ENCODE measurements around the gene WDR88. TPM values are rescaled to one million over a fixed set of nuclear protein-coding genes. Genes with fewer than 3 reads are reported as not detected.

WDR88 gene
- total RNA-seq, 1 donor from 2014 or later, result not detected

DNA sequence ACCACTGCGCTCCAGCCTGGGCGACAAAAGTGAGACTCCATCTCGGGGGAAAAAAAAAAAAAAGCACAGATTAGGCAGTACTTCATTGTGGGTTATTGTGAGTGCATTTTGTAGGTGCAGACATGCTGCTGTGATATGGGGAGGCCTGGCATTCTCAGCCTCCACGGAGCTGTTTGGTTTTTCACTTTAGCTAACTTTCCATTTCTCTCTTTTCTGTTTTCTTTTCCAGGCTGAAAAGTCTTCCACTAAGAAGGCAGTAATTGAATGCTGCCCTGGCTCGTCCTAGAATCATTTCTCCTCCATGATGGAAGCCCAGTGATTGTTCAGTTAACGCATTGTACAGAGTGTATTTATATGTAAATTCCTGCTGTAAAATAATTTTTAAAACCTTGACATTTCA is 2.0 kb upstream of the WDR88 start:
- no peak overlapping the region for H3K27ac Mint-ChIP-seq (ENCODE audit: unreplicated experiment)
- no peaks in the 10 kb centered on the region for H3K27me3 Mint-ChIP-seq (ENCODE audit: low read depth, unreplicated experiment)
- no peaks in the 10 kb centered on the region for H3K4me1 Mint-ChIP-seq (ENCODE audit: low read depth, unreplicated experiment)
- Histone ChIP-seq H3K36me3 (ENCODE audit: insufficient read depth, low read length) (peaks cover 4% of the 10 kb centered on the region), H3K4me3 (ENCODE audit: insufficient read depth, low read depth, low read length) (no peak overlapping the region), H3K9ac (ENCODE audit: low read length) (no peak overlapping the region), H3K9me3 (ENCODE audit: insufficient read depth, low read depth, low read length) (no peaks in the 10 kb centered on the region), H3K79me2 (ENCODE audit: insufficient read depth, low read length) (no peaks in the 10 kb centered on the region), H3K4me2 (ENCODE audit: low read length) (no peak overlapping the region), H3K27me3 (ENCODE audit: insufficient read depth, low read length) (no peaks in the 10 kb centered on the region), H3K27ac (ENCODE audit: low read depth, low read length) (no peak overlapping the region), H4K20me1 (ENCODE audit: insufficient read depth, low read length) (no peaks in the 10 kb centered on the region), H2AFZ (ENCODE audit: low read depth, low read length) (no peak overlapping the region), H3K4me1 (ENCODE audit: insufficient read depth, low read length) (no peaks in the 10 kb centered on the region)
- peaks cover 2% of the 10 kb centered on the region for H3K36me3 Mint-ChIP-seq (ENCODE audit: low read depth, unreplicated experiment)
- H3K9me3 Mint-ChIP-seq (ENCODE audit: unreplicated experiment), result no peaks in the 10 kb centered on the region
- no peak overlapping the region for H3K4me3 Mint-ChIP-seq (ENCODE audit: unreplicated experiment)
- no peak for DNase-seq (ENCODE audit: low read depth)
- no peak for FAIRE-seq
- TF ChIP-seq EZH2 (IDR thresholded peaks at IDR 0.05; ENCODE audit: insufficient read depth, low read length), result no peak
- TF ChIP-seq, protein P1, sequence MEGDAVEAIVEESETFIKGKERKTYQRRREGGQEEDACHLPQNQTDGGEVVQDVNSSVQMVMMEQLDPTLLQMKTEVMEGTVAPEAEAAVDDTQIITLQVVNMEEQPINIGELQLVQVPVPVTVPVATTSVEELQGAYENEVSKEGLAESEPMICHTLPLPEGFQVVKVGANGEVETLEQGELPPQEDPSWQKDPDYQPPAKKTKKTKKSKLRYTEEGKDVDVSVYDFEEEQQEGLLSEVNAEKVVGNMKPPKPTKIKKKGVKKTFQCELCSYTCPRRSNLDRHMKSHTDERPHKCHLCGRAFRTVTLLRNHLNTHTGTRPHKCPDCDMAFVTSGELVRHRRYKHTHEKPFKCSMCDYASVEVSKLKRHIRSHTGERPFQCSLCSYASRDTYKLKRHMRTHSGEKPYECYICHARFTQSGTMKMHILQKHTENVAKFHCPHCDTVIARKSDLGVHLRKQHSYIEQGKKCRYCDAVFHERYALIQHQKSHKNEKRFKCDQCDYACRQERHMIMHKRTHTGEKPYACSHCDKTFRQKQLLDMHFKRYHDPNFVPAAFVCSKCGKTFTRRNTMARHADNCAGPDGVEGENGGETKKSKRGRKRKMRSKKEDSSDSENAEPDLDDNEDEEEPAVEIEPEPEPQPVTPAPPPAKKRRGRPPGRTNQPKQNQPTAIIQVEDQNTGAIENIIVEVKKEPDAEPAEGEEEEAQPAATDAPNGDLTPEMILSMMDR (IDR thresholded peaks at IDR 0.05; ENCODE audit: insufficient read depth, low read depth, low read length), result no peak

DNA sequence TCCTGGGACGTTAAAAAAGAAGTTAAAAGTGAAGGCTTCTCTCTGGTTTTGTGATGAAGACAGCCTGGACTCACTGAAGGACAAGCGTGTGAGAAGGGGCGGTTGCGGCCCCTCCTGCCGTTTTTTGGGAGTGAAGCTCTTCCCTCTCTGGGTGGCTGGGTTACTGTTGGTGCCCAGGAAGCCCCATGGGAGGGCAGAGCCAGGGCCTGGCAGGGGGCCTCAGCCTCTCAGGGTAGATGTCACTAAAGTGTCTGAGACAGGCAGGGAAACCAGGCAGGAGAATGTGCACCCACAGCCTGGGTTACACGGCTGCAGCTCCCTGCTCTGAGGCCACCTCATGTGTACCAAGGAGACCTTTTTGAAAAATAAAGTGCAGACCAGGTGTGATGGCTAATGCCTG is 1.5 kb upstream of the WDR88 start:
- no peak for FAIRE-seq

DNA sequence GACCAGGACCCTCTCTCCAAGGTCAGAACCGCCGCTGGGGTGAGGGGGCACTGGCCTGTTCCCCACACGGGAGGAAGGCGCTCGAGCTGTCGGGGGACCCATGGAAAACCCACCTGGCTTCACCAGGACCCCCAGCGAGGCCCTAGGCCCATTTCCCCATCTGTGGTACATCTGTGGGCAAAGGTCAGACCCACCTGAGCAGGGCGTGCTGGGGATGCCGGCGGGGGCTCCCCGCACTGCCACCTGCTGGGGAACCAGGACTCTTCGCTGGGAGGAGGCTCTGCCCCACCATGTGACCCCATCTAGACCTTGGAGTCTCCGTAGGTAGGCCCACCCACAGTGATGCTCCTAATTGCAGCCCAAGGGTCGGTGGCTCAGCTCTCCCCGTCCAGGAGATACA is 511 bp downstream of the WDR88 start:
- no peak for DNase-seq (ENCODE audit: low read depth)
- no peak overlapping the region for H3K27ac ChIP-seq (ENCODE audit: low read depth, low read length)
- H3K36me3 Mint-ChIP-seq (ENCODE audit: low read depth, unreplicated experiment), result peaks cover 2% of the 10 kb centered on the region

More for the DNA sequence above, 1.5 kb upstream of the WDR88 start:
- Histone ChIP-seq H3K4me2 (ENCODE audit: low read length) (no peak overlapping the region), H3K79me2 (ENCODE audit: insufficient read depth, low read length) (no peaks in the 10 kb centered on the region), H3K27me3 (ENCODE audit: insufficient read depth, low read length) (no peaks in the 10 kb centered on the region), H3K27ac (ENCODE audit: low read depth, low read length) (no peak overlapping the region), H3K4me3 (ENCODE audit: insufficient read depth, low read depth, low read length) (no peak overlapping the region), H3K9me3 (ENCODE audit: insufficient read depth, low read depth, low read length) (no peaks in the 10 kb centered on the region), H2AFZ (ENCODE audit: low read depth, low read length) (no peak overlapping the region), H3K9ac (ENCODE audit: low read length) (no peak overlapping the region), H4K20me1 (ENCODE audit: insufficient read depth, low read length) (no peaks in the 10 kb centered on the region), H3K4me1 (ENCODE audit: insufficient read depth, low read length) (no peaks in the 10 kb centered on the region), H3K36me3 (ENCODE audit: insufficient read depth, low read length) (peaks cover 4% of the 10 kb centered on the region)
- no peaks in the 10 kb centered on the region for H3K9me3 Mint-ChIP-seq (ENCODE audit: unreplicated experiment)
- no peaks in the 10 kb centered on the region for H3K27me3 Mint-ChIP-seq (ENCODE audit: low read depth, unreplicated experiment)
- no peak for TF ChIP-seq EZH2 (IDR thresholded peaks at IDR 0.05; ENCODE audit: insufficient read depth, low read length)
- TF ChIP-seq, protein P1 (IDR thresholded peaks at IDR 0.05; ENCODE audit: insufficient read depth, low read depth, low read length), result no peak
- peaks cover 2% of the 10 kb centered on the region for H3K36me3 Mint-ChIP-seq (ENCODE audit: low read depth, unreplicated experiment)
- DNase-seq (ENCODE audit: low read depth), result no peak
- H3K4me3 Mint-ChIP-seq (ENCODE audit: unreplicated experiment), result no peak overlapping the region
- H3K27ac Mint-ChIP-seq (ENCODE audit: unreplicated experiment), result no peak overlapping the region
- H3K4me1 Mint-ChIP-seq (ENCODE audit: low read depth, unreplicated experiment), result no peaks in the 10 kb centered on the region

More for the DNA sequence above, 511 bp downstream of the WDR88 start:
- H3K4me2 ChIP-seq (ENCODE audit: low read length), result no peak overlapping the region
- H3K27me3 Mint-ChIP-seq (ENCODE audit: low read depth, unreplicated experiment), result no peaks in the 10 kb centered on the region
- H3K4me1 ChIP-seq (ENCODE audit: insufficient read depth, low read length), result no peaks in the 10 kb centered on the region
- H3K4me1 Mint-ChIP-seq (ENCODE audit: low read depth, unreplicated experiment), result no peaks in the 10 kb centered on the region
- peaks cover 4% of the 10 kb centered on the region for H3K36me3 ChIP-seq (ENCODE audit: insufficient read depth, low read length)
- no peaks in the 10 kb centered on the region for H3K27me3 ChIP-seq (ENCODE audit: insufficient read depth, low read length)
- H3K4me3 Mint-ChIP-seq (ENCODE audit: unreplicated experiment), result no peak overlapping the region
- H3K9me3 Mint-ChIP-seq (ENCODE audit: unreplicated experiment), result no peaks in the 10 kb centered on the region
- no peaks in the 10 kb centered on the region for H3K9me3 ChIP-seq (ENCODE audit: insufficient read depth, low read depth, low read length)
- H3K27ac Mint-ChIP-seq (ENCODE audit: unreplicated experiment), result no peak overlapping the region
- no peak overlapping the region for H3K9ac ChIP-seq (ENCODE audit: low read length)
- TF ChIP-seq, protein P1 (IDR thresholded peaks at IDR 0.05; ENCODE audit: insufficient read depth, low read depth, low read length), result peak; percentile 3
- TF ChIP-seq EZH2 (IDR thresholded peaks at IDR 0.05; ENCODE audit: insufficient read depth, low read length), result no peak
- no peak overlapping the region for H2AFZ ChIP-seq (ENCODE audit: low read depth, low read length)
- H3K79me2 ChIP-seq (ENCODE audit: insufficient read depth, low read length), result no peaks in the 10 kb centered on the region
- H4K20me1 ChIP-seq (ENCODE audit: insufficient read depth, low read length), result no peaks in the 10 kb centered on the region
- H3K4me3 ChIP-seq (ENCODE audit: insufficient read depth, low read depth, low read length), result no peak overlapping the region
- no peak for FAIRE-seq

Data from astrocyte (in vitro differentiated cells and primary cell).